Endodermal cell (in vitro differentiated cells): ENCODE data around the gene OTOP3. TPM values are rescaled to one million over a fixed set of nuclear protein-coding genes. Genes with fewer than 3 reads are reported as not detected.

Experiments
- DNase-seq: peaks from one replicate; pipeline ENCODE4 v3.0.0-alpha.2; 2017
- H3K27ac ChIP-seq: 2 replicates; pipeline ENCODE4 v1.5.1; 2013; ENCODE audit warnings: mild to moderate bottlenecking, low read depth, low read length, moderate library complexity
- H3K27me3 ChIP-seq: 2 replicates; pipeline ENCODE4 v1.6.1; 2013; ENCODE audit warnings: mild to moderate bottlenecking, low read length, moderate library complexity; ENCODE audit not compliant: insufficient read depth, control insufficient read depth, poor library complexity, severe bottlenecking
- H3K36me3 ChIP-seq: 2 replicates; pipeline ENCODE4 v1.7.0; 2013; ENCODE audit warnings: mild to moderate bottlenecking, low read length, moderate library complexity; ENCODE audit not compliant: control insufficient read depth, insufficient read depth
- H3K4me1 ChIP-seq: one replicate; pipeline ENCODE4 v1.7.0; 2013; ENCODE audit warnings: low read length; ENCODE audit not compliant: control insufficient read depth, insufficient read depth
- H3K4me3 ChIP-seq: 2 replicates; pipeline ENCODE4 v1.5.1; 2013; ENCODE audit warnings: mild to moderate bottlenecking, low read length, moderate library complexity
- H3K9ac ChIP-seq: 2 replicates; pipeline ENCODE4 v1.6.1; 2013; ENCODE audit warnings: mild to moderate bottlenecking, low read length, moderate library complexity; ENCODE audit not compliant: poor library complexity, severe bottlenecking; ENCODE audit errors: extremely low read depth
- H3K9me3 ChIP-seq: 2 replicates; pipeline ENCODE4 v1.6.1; 2013; ENCODE audit warnings: mild to moderate bottlenecking, low read length, moderate library complexity; ENCODE audit not compliant: control insufficient read depth
- H3K27ac Mint-ChIP-seq: 2 replicates; pipeline ENCODE4 v1.8.0; 2020; ENCODE audit warnings: mixed read lengths
- H3K27me3 Mint-ChIP-seq: 2 replicates; pipeline ENCODE4 v1.8.0; 2021; ENCODE audit warnings: mild to moderate bottlenecking, mixed read lengths; ENCODE audit not compliant: insufficient read depth
- H3K36me3 Mint-ChIP-seq: 2 replicates; pipeline ENCODE4 v1.8.0; 2020; ENCODE audit warnings: low read depth, mixed read lengths
- H3K4me1 Mint-ChIP-seq: 2 replicates; pipeline ENCODE4 v1.8.0; 2020; ENCODE audit warnings: mixed read lengths
- H3K4me3 Mint-ChIP-seq: 2 replicates; pipeline ENCODE4 v1.8.0; 2020; ENCODE audit warnings: mild to moderate bottlenecking, moderate library complexity, mixed read lengths
- H3K9me3 Mint-ChIP-seq: 2 replicates; pipeline ENCODE4 v1.8.0; 2020; ENCODE audit warnings: mild to moderate bottlenecking, mixed read lengths
- CTCF ChIP-seq: fragments of 200-600 bp; sonication (generic); conservative IDR thresholded peaks from 2 replicates; pipeline ENCODE4 v1.5.0; 2021; ENCODE audit warnings: antibody characterized with exemption, mild to moderate bottlenecking
- WGBS, 2 experiments: methylation state at CpG; one replicate each; pipeline versions ENCODE4 v1.1.5 to v1.1.7; 2013; ENCODE audit warnings: missing lambda C conversion rate in 2 of 2, mixed read lengths in 1 of 2; ENCODE audit not compliant: insufficient coverage in 1 of 2, insufficient read length in 1 of 2; 5-methylcytosine and 5-hydroxymethylcytosine counted together
- total RNA-seq, 2 donors: library from RNA; stranded (reverse); fragmentation: NEBNext Ultra II Directional in 1 of 2; extraction: Animal tissue kit (Norgen Biotek cat#: 25700) in 1 of 2; gene quantifications; 2 replicates in 1 of 2; 3 replicates in 1 of 2; pipeline ENCODE4 v1.2.1, GENCODE V29; 2021

Gene OTOP3
- total RNA-seq, 2 donors from 2014 or later: not detected

GRCh38 chr17:74972107-74972972 is 36.6 kb downstream of the OTOP3 start, which contains the start of gene HID1:
TSS of gene HID1 (minus strand) at chr17:74972759. CDS start at chr17:74972656, 103 bp downstream.
- H3K36me3 ChIP-seq: no peaks in the 10 kb centered on the region
- no peaks in the 10 kb centered on the region for H3K9me3 ChIP-seq
- Mint-ChIP-seq H3K4me3 (peak within 1 kb of the TSS; percentile 51), H3K27ac (no peak within 1 kb of the TSS), H3K9me3 (no peaks in the 10 kb centered on the region), H3K36me3 (no peaks in the 10 kb centered on the region), H3K27me3 (peaks cover 60% of the 10 kb centered on the region), H3K4me1 (no peaks in the 10 kb centered on the region)
- H3K4me3 ChIP-seq: peak within 1 kb of the TSS; percentile 71
- no peak for TF ChIP-seq CTCF
- peaks cover 55% of the 10 kb centered on the region for H3K27me3 ChIP-seq
- H3K4me1 ChIP-seq: no peaks in the 10 kb centered on the region
- DNase-seq: peak; percentile 98
- WGBS, 2 experiments: 1 to 2% methylated on average over 33 to 93 of the region's 95 CpGs
- peak within 1 kb of the TSS; percentile 38 for H3K27ac ChIP-seq
- no peak within 1 kb of the TSS for H3K9ac ChIP-seq

- Mint-ChIP-seq H3K4me3 (peak overlapping the region; percentile 51), H3K9me3 (no peaks in the 10 kb centered on the region), H3K4me1 (no peaks in the 10 kb centered on the region), H3K36me3 (no peaks in the 10 kb centered on the region), H3K27me3 (peaks cover 62% of the 10 kb centered on the region), H3K27ac (no peak overlapping the region)
- no peak for DNase-seq
- H3K9ac ChIP-seq: no peak overlapping the region
- no peaks in the 10 kb centered on the region for H3K4me1 ChIP-seq
- H3K36me3 ChIP-seq: no peaks in the 10 kb centered on the region
- peaks cover 57% of the 10 kb centered on the region for H3K27me3 ChIP-seq
- H3K9me3 ChIP-seq: no peaks in the 10 kb centered on the region
- 17 to 19% methylated on average over 15 to 17 of the region's 17 CpGs for WGBS, 2 experiments
- no peak overlapping the region for H3K27ac ChIP-seq
- TF ChIP-seq CTCF: no peak
- peak overlapping the region; percentile 11 for H3K4me3 ChIP-seq
Observed at GRCh38 chr17:74972973-74973328, 37.3 kb downstream of the OTOP3 start.

GRCh38 chr17:74975943-74976342 is 40.2 kb downstream of the OTOP3 start:
- no peak overlapping the region for H3K9ac ChIP-seq
- Mint-ChIP-seq H3K4me3 (no peak overlapping the region), H3K4me1 (no peaks in the 10 kb centered on the region), H3K27ac (no peak overlapping the region), H3K9me3 (no peaks in the 10 kb centered on the region), H3K27me3 (peaks cover 66% of the 10 kb centered on the region), H3K36me3 (no peaks in the 10 kb centered on the region)
- 89 to 90% methylated on average over 1 to 4 of the region's 4 CpGs for WGBS, 2 experiments
- no peak for DNase-seq
- H3K36me3 ChIP-seq: no peaks in the 10 kb centered on the region
- no peaks in the 10 kb centered on the region for H3K9me3 ChIP-seq
- no peaks in the 10 kb centered on the region for H3K4me1 ChIP-seq
- no peak overlapping the region for H3K4me3 ChIP-seq
- TF ChIP-seq CTCF: no peak
- no peak overlapping the region for H3K27ac ChIP-seq
- peaks cover 60% of the 10 kb centered on the region for H3K27me3 ChIP-seq
